ENCODE data around the gene GP2. TPM values are rescaled to one million over a fixed set of nuclear protein-coding genes. Genes with fewer than 3 reads are reported as not detected.

The GP2 gene
- total RNA-seq, 3 donors from 2014 or later: 1.3 to 1.9 TPM; not detected in 1

- no peak overlapping the region for H3K27ac ChIP-seq
- H3K9me3 ChIP-seq: no peaks in the 10 kb centered on the region
- peaks cover 0 to 24% of the 10 kb centered on the region in 2 donors for H3K27me3 ChIP-seq
- no peak overlapping the region for H3K4me3 ChIP-seq
- no peak for TF ChIP-seq POLR2AphosphoS5 (IDR thresholded peaks at IDR 0.05)
- TF ChIP-seq CTCF (IDR thresholded peaks at IDR 0.05): no peak
- no peak for TF ChIP-seq POLR2A (IDR thresholded peaks at IDR 0.05)
- H3K36me3 ChIP-seq: no peaks in the 10 kb centered on the region
- no peak for DNase-seq (ENCODE audit: low spot score in 2 of 2)
- H3K4me1 ChIP-seq: no peaks in the 10 kb centered on the region
- intact Hi-C loops (cut with DNase I; ENCODE audit: low total_unique reads): no loop called here
These were observed 32.7 kb upstream of the GP2 start for GRCh38 chr16:20359997-20360396.

GRCh38 chr16:20355114-20355782 lies 27.9 kb upstream of the GP2 start:
- peaks cover 0 to 27% of the 10 kb centered on the region in 2 donors for H3K27me3 ChIP-seq
- H3K9me3 ChIP-seq: no peaks in the 10 kb centered on the region
- intact Hi-C loops (cut with DNase I; ENCODE audit: low total_unique reads): no loop called here
- no peak overlapping the region for H3K27ac ChIP-seq
- H3K4me1 ChIP-seq: no peaks in the 10 kb centered on the region
- DNase-seq (ENCODE audit: low spot score in 2 of 2): no peak
- H3K36me3 ChIP-seq: no peaks in the 10 kb centered on the region
- H3K4me3 ChIP-seq: no peak overlapping the region
- no peak for TF ChIP-seq CTCF (IDR thresholded peaks at IDR 0.05)
- no peak for TF ChIP-seq POLR2A (IDR thresholded peaks at IDR 0.05)
- TF ChIP-seq POLR2AphosphoS5 (IDR thresholded peaks at IDR 0.05): no peak

- no peak overlapping the region for H3K27ac ChIP-seq
- TF ChIP-seq POLR2AphosphoS5 (IDR thresholded peaks at IDR 0.05): no peak
- TF ChIP-seq CTCF (IDR thresholded peaks at IDR 0.05): no peak
- TF ChIP-seq POLR2A (IDR thresholded peaks at IDR 0.05): no peak
- H3K36me3 ChIP-seq: no peaks in the 10 kb centered on the region
These were observed 26.1 kb upstream of the GP2 start for GRCh38 chr16:20353379-20353778.

GRCh38 chr16:20352615-20353014 lies 25.3 kb upstream of the GP2 start, which contains the start of gene UMOD:
Gene UMOD (minus strand): TSS chr16:20352715. CDS start chr16:20350737, 1,978 bp downstream.
- Histone ChIP-seq H3K27me3 (peaks cover 0 to 26% of the 10 kb centered on the region in 2 donors), H3K9me3 (no peaks in the 10 kb centered on the region), H3K4me1 (no peaks in the 10 kb centered on the region), H3K36me3 (no peaks in the 10 kb centered on the region), H3K4me3 (no peak within 1 kb of the TSS), H3K27ac (no peak within 1 kb of the TSS)
- intact Hi-C loops (cut with DNase I; ENCODE audit: low total_unique reads): no loop called here
- TF ChIP-seq CTCF (IDR thresholded peaks at IDR 0.05) (no peak), POLR2A (IDR thresholded peaks at IDR 0.05) (no peak), POLR2AphosphoS5 (IDR thresholded peaks at IDR 0.05) (no peak)
- no peak for DNase-seq (ENCODE audit: low spot score in 2 of 2)

More at GRCh38 chr16:20353379-20353778, 26.1 kb upstream of the GP2 start:
- Histone ChIP-seq H3K27me3 (peaks cover 0 to 25% of the 10 kb centered on the region in 2 donors), H3K4me3 (no peak overlapping the region), H3K9me3 (no peaks in the 10 kb centered on the region), H3K4me1 (no peaks in the 10 kb centered on the region)
- no peak for DNase-seq (ENCODE audit: low spot score in 2 of 2)
- intact Hi-C loops (cut with DNase I; ENCODE audit: low total_unique reads): no loop called here

- Histone ChIP-seq H3K36me3 (no peaks in the 10 kb centered on the region), H3K4me3 (no peak overlapping the region), H3K9me3 (no peaks in the 10 kb centered on the region), H3K4me1 (no peaks in the 10 kb centered on the region), H3K27ac (no peak overlapping the region), H3K27me3 (peaks cover 0 to 10% of the 10 kb centered on the region in 2 donors)
- DNase-seq (ENCODE audit: low spot score in 2 of 2): no peak
- intact Hi-C loops (cut with DNase I; ENCODE audit: low total_unique reads): no loop called here
- no peak for TF ChIP-seq CTCF (IDR thresholded peaks at IDR 0.05)
- TF ChIP-seq POLR2A (IDR thresholded peaks at IDR 0.05): no peak
- no peak for TF ChIP-seq POLR2AphosphoS5 (IDR thresholded peaks at IDR 0.05)
These were observed 22.3 kb upstream of the GP2 start for GRCh38 chr16:20349615-20350014.
